Karpas-422 (cell line): ENCODE data around the gene FLRT2. TPM values are rescaled to one million over a fixed set of nuclear protein-coding genes. Genes with fewer than 3 reads are reported as not detected.

Experiments
- DNase-seq: peaks from one replicate; pipeline ENCODE4 v3.0.0-alpha.2; 2015
- H2AFZ ChIP-seq: fragments of 200-600 bp; sonication (generic); 2 replicates; pipeline ENCODE4 v1.6.1; 2014; ENCODE audit warnings: antibody characterized with exemption, low read length, mixed read lengths
- H3K27ac ChIP-seq: fragments of 200-600 bp; sonication (generic); 2 replicates; pipeline ENCODE4 v1.5.1; 2014; ENCODE audit warnings: mild to moderate bottlenecking, low read length, moderate library complexity
- H3K27me3 ChIP-seq: fragments of 200-600 bp; sonication (generic); 2 replicates; pipeline ENCODE4 v1.6.1; 2014; ENCODE audit warnings: low read length, mixed read lengths
- H3K36me3 ChIP-seq: fragments of 200-600 bp; sonication (generic); 2 replicates; pipeline ENCODE4 v1.6.1; 2014; ENCODE audit warnings: low read length, mixed read lengths; ENCODE audit not compliant: insufficient read depth
- H3K4me1 ChIP-seq: fragments of 200-600 bp; sonication (generic); 2 replicates; pipeline ENCODE4 v1.6.1; 2014; ENCODE audit warnings: mild to moderate bottlenecking, low read length, mixed read lengths
- H3K4me2 ChIP-seq: fragments of 200-600 bp; sonication (generic); 2 replicates; pipeline ENCODE4 v1.6.1; 2014; ENCODE audit warnings: low read length, low read depth, mild to moderate bottlenecking; ENCODE audit not compliant: poor library complexity, severe bottlenecking
- H3K4me3 ChIP-seq: fragments of 200-600 bp; sonication (generic); 2 replicates; pipeline ENCODE4 v1.5.1; 2014; ENCODE audit warnings: mild to moderate bottlenecking, antibody characterized with exemption, low read length, mixed read lengths
- H3K79me2 ChIP-seq: fragments of 200-600 bp; sonication (generic); 2 replicates; pipeline ENCODE4 v1.6.1; 2014; ENCODE audit warnings: mild to moderate bottlenecking, low read length, mixed read lengths
- H3K9ac ChIP-seq: fragments of 200-600 bp; sonication (generic); 2 replicates; pipeline ENCODE4 v1.6.0; 2014; ENCODE audit warnings: low read length
- H3K9me2 ChIP-seq: fragments of 200-600 bp; sonication (generic), shearing (Covaris generic); replicated peaks from 2 replicates; pipeline ENCODE4 v1.6.0; 2014; ENCODE audit warnings: mild to moderate bottlenecking, low read length, moderate library complexity; ENCODE audit not compliant: insufficient read depth
- H3K9me3 ChIP-seq: fragments of 300-700, 200-600 bp; sonication (generic); 2 replicates; pipeline ENCODE4 v1.6.1; 2014; ENCODE audit warnings: low read length, mixed read lengths
- H4K20me1 ChIP-seq: fragments of 200-600 bp; sonication (generic); 2 replicates; pipeline ENCODE4 v1.6.1; 2014; ENCODE audit warnings: mild to moderate bottlenecking, antibody characterized with exemption, low read length, low read depth; ENCODE audit not compliant: insufficient read depth
- total RNA-seq: library from RNA; depleted of rRNA; stranded (reverse); fragments of >200 nt; shearing (Covaris generic); gene quantifications from 2 replicates; pipeline ENCODE4 v1.2.3, GENCODE V29; 2014; ENCODE audit warnings: low replicate concordance; rRNA removed

FLRT2 gene, protein sequence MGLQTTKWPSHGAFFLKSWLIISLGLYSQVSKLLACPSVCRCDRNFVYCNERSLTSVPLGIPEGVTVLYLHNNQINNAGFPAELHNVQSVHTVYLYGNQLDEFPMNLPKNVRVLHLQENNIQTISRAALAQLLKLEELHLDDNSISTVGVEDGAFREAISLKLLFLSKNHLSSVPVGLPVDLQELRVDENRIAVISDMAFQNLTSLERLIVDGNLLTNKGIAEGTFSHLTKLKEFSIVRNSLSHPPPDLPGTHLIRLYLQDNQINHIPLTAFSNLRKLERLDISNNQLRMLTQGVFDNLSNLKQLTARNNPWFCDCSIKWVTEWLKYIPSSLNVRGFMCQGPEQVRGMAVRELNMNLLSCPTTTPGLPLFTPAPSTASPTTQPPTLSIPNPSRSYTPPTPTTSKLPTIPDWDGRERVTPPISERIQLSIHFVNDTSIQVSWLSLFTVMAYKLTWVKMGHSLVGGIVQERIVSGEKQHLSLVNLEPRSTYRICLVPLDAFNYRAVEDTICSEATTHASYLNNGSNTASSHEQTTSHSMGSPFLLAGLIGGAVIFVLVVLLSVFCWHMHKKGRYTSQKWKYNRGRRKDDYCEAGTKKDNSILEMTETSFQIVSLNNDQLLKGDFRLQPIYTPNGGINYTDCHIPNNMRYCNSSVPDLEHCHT
- not detected in 2 replicates for total RNA-seq

GRCh38 chr14:85529803-85530574, at the start of gene FLRT2:
Gene FLRT2 (plus strand): TSS chr14:85530144. CDS start chr14:85621515, 91,371 bp downstream.
- Histone ChIP-seq H3K36me3 (no peaks in the 10 kb centered on the region), H3K4me1 (no peaks in the 10 kb centered on the region), H3K27ac (no peak within 1 kb of the TSS), H2AFZ (no peak within 1 kb of the TSS), H3K4me2 (no peak within 1 kb of the TSS), H3K4me3 (no peak within 1 kb of the TSS), H3K9ac (no peak within 1 kb of the TSS), H3K27me3 (no peaks in the 10 kb centered on the region), H3K9me2 (0 out of 2 replicates have a peak, but pooled peaks cover 4% of the 10 kb centered on the region), H4K20me1 (no peaks in the 10 kb centered on the region), H3K9me3 (peaks cover 37% of the 10 kb centered on the region), H3K79me2 (no peaks in the 10 kb centered on the region)
- DNase-seq: no peak

- H3K9me2 ChIP-seq: no peaks in the 10 kb centered on the region
- 0 out of 2 replicates have a peak, but pooled peaks cover 8% of the 10 kb centered on the region for H3K27me3 ChIP-seq
- no peaks in the 10 kb centered on the region for H3K36me3 ChIP-seq
- no peaks in the 10 kb centered on the region for H3K79me2 ChIP-seq
- H3K9me3 ChIP-seq: peaks cover 3% of the 10 kb centered on the region; the same call in 1 of the 2 replicates
- no peak overlapping the region for H2AFZ ChIP-seq
- no peak for DNase-seq
- no peak overlapping the region for H3K4me3 ChIP-seq
- H3K27ac ChIP-seq: no peak overlapping the region
- no peaks in the 10 kb centered on the region for H4K20me1 ChIP-seq
- no peaks in the 10 kb centered on the region for H3K4me1 ChIP-seq
- no peak overlapping the region for H3K4me2 ChIP-seq
- no peak overlapping the region for H3K9ac ChIP-seq
Measured at GRCh38 chr14:85481471-85481870, 48.5 kb upstream of the FLRT2 start.

GRCh38 chr14:85482552-85482951, 47.4 kb upstream of the FLRT2 start:
- no peaks in the 10 kb centered on the region for H4K20me1 ChIP-seq
- H3K4me3 ChIP-seq: no peak overlapping the region
- H3K79me2 ChIP-seq: no peaks in the 10 kb centered on the region
- H3K9me3 ChIP-seq: peaks cover 12% of the 10 kb centered on the region
- H2AFZ ChIP-seq: no peak overlapping the region
- H3K9ac ChIP-seq: no peak overlapping the region
- H3K4me1 ChIP-seq: no peaks in the 10 kb centered on the region
- DNase-seq: no peak
- no peak overlapping the region for H3K4me2 ChIP-seq
- no peaks in the 10 kb centered on the region for H3K9me2 ChIP-seq
- H3K27ac ChIP-seq: no peak overlapping the region
- no peaks in the 10 kb centered on the region for H3K36me3 ChIP-seq
- H3K27me3 ChIP-seq: 0 out of 2 replicates have a peak, but pooled peaks cover 8% of the 10 kb centered on the region

DNA sequence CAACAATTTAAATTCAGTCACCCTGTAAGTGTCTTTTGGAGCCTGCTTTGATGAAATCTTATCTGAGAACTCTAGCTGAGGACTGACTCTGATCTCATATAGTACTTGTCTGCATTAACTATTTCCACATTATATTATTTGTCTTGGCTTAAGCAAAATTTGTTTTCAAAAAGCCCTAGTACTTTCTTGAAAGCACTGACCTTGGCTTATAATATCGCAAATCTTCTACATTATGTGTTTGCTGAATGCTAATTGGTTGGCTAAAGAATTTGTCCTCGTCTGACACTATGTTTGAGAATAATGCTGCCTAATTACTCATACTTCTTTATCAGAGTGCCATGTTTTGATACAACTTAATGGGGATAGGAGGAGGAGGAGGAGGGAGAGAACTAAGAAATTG, 46.9 kb upstream of the FLRT2 start:
- H3K9ac ChIP-seq: no peak overlapping the region
- H3K79me2 ChIP-seq: no peaks in the 10 kb centered on the region
- H4K20me1 ChIP-seq: no peaks in the 10 kb centered on the region
- no peak for DNase-seq
- no peak overlapping the region for H3K4me3 ChIP-seq
- H3K27me3 ChIP-seq: 0 out of 2 replicates have a peak, but pooled peaks cover 8% of the 10 kb centered on the region
- H2AFZ ChIP-seq: no peak overlapping the region
- H3K4me2 ChIP-seq: no peak overlapping the region
- no peaks in the 10 kb centered on the region for H3K36me3 ChIP-seq
- H3K4me1 ChIP-seq: no peaks in the 10 kb centered on the region
- no peak overlapping the region for H3K27ac ChIP-seq
- no peaks in the 10 kb centered on the region for H3K9me2 ChIP-seq
- H3K9me3 ChIP-seq: peaks cover 12% of the 10 kb centered on the region

GRCh38 chr14:85483652-85484051, 46.3 kb upstream of the FLRT2 start:
- no peak overlapping the region for H3K4me3 ChIP-seq
- no peaks in the 10 kb centered on the region for H3K4me1 ChIP-seq
- 0 out of 2 replicates have a peak, but pooled peaks cover 8% of the 10 kb centered on the region for H3K27me3 ChIP-seq
- H3K27ac ChIP-seq: no peak overlapping the region
- no peaks in the 10 kb centered on the region for H3K9me2 ChIP-seq
- H3K4me2 ChIP-seq: no peak overlapping the region
- no peak for DNase-seq
- H3K9me3 ChIP-seq: peaks cover 17% of the 10 kb centered on the region
- no peaks in the 10 kb centered on the region for H4K20me1 ChIP-seq
- no peak overlapping the region for H3K9ac ChIP-seq
- H3K36me3 ChIP-seq: no peaks in the 10 kb centered on the region
- H2AFZ ChIP-seq: no peak overlapping the region
- no peaks in the 10 kb centered on the region for H3K79me2 ChIP-seq

- Histone ChIP-seq H3K9ac (no peak overlapping the region), H4K20me1 (no peaks in the 10 kb centered on the region), H3K36me3 (no peaks in the 10 kb centered on the region), H3K4me3 (no peak overlapping the region), H3K4me1 (no peaks in the 10 kb centered on the region), H3K4me2 (no peak overlapping the region), H3K79me2 (no peaks in the 10 kb centered on the region), H3K9me2 (no peaks in the 10 kb centered on the region), H3K27me3 (0 out of 2 replicates have a peak, but pooled peaks cover 5% of the 10 kb centered on the region), H3K27ac (no peak overlapping the region), H2AFZ (no peak overlapping the region), H3K9me3 (peaks cover 29% of the 10 kb centered on the region)
- DNase-seq: no peak
Measured at GRCh38 chr14:85487215-85487614, 42.7 kb upstream of the FLRT2 start.

DNA sequence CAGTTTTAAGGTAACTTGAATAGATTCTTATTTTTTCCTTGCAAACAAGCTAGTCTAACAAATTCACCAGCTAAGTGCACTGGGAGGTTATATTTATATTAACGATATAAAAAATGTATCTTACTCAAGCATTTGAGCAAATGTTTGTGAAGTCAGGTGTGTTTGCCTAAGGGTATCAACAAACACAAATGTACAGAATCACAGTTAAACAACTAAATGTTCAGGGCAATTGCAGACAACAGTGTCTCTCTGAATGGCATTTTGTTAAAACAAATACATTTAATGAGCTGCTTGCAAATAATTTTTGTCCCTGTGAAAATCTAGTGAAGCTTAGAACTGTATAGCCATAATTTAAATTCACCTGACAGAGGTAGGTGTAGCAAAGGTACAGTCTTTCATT, 28.2 kb upstream of the FLRT2 start:
- peaks cover 16% of the 10 kb centered on the region for H3K9me3 ChIP-seq
- no peak overlapping the region for H2AFZ ChIP-seq
- no peaks in the 10 kb centered on the region for H3K4me1 ChIP-seq
- H3K27ac ChIP-seq: no peak overlapping the region
- H3K27me3 ChIP-seq: no peaks in the 10 kb centered on the region
- H3K4me3 ChIP-seq: no peak overlapping the region
- H3K9me2 ChIP-seq: no peaks in the 10 kb centered on the region
- no peak for DNase-seq
- no peaks in the 10 kb centered on the region for H3K79me2 ChIP-seq
- no peaks in the 10 kb centered on the region for H3K36me3 ChIP-seq
- H4K20me1 ChIP-seq: no peaks in the 10 kb centered on the region
- H3K9ac ChIP-seq: no peak overlapping the region
- H3K4me2 ChIP-seq: no peak overlapping the region

GRCh38 chr14:85508863-85509262, 21.1 kb upstream of the FLRT2 start:
- no peak overlapping the region for H2AFZ ChIP-seq
- no peaks in the 10 kb centered on the region for H3K9me2 ChIP-seq
- no peaks in the 10 kb centered on the region; the same call in 1 of the 2 replicates for H3K9me3 ChIP-seq

More at GRCh38 chr14:85508863-85509262, 21.1 kb upstream of the FLRT2 start:
- H3K27me3 ChIP-seq: no peaks in the 10 kb centered on the region
- no peak overlapping the region for H3K9ac ChIP-seq
- H4K20me1 ChIP-seq: no peaks in the 10 kb centered on the region
- H3K4me2 ChIP-seq: no peak overlapping the region
- H3K36me3 ChIP-seq: no peaks in the 10 kb centered on the region
- no peaks in the 10 kb centered on the region for H3K4me1 ChIP-seq
- no peak overlapping the region for H3K4me3 ChIP-seq
- DNase-seq: no peak
- H3K27ac ChIP-seq: no peak overlapping the region
- no peaks in the 10 kb centered on the region for H3K79me2 ChIP-seq
